ENCODE results near the gene FAR2.
"Not testable (repeated sequence)": the region's sequence is repeated elsewhere in the genome, so short reads cannot be mapped to it uniquely, and the experiment has no call there.

FAR2 gene

DNA sequence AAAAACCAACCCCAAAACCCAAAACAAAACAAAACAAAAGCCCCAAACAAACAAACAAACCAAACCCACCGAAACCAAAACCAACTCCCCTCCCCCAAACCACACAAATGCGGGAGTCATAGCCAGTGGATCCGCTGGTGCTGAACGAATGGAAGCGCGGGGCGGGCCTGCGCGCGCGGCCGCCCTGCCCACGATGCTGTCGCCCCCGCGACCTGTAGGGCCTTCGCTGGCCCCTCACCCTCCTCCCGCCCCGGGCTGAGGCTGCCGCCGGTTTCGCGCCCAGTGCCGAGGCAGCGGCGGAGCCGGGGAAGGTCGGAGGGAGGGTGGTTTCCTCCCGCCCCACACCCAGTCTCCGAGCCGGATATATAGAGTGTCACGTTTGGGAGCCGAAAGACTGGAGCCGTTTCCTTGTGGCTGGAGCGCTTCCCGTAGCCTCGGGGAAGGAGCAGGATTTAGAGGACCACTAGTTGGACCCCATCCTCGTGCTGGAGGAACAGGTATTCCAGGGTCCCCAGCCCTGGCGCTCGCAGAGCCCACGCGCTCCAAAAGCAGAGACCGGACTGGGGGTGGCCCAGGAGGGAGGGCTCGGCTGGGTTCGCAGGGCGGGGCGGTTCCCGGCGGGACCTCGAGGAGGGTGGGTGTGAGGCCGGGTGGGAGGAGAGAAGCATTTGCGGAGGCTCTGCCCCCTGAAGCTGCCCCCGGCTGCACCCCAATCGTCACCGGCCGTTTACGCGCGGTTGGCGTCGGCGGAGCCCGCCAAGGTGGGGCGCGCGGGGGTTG, at the start of gene FAR2:
Gene FAR2 (plus strand): TSS at position 368 of the 780 bp plus-strand sequence. CDS start 121,172 bp downstream, outside the sequence.
- FAIRE-seq = no peak

DNA sequence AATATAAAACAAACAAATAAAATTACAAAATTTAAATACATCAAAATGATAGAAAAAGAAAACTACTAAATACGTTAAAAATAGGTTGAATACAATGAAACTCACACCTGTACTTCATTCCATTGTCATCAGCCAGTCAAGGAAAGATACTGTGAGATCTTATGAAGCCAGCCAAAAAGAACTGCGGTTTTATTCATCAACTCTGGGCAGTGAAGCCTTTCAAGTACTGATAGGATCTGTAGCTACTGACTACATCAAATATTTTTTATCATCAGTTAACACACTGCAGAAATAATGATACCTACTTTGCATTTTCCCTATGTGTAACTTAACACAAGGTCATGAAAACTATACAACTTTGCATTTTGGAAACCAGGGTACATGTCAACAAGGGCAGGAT, 46.3 kb upstream of the FAR2 start:
- no peak for FAIRE-seq

DNA sequence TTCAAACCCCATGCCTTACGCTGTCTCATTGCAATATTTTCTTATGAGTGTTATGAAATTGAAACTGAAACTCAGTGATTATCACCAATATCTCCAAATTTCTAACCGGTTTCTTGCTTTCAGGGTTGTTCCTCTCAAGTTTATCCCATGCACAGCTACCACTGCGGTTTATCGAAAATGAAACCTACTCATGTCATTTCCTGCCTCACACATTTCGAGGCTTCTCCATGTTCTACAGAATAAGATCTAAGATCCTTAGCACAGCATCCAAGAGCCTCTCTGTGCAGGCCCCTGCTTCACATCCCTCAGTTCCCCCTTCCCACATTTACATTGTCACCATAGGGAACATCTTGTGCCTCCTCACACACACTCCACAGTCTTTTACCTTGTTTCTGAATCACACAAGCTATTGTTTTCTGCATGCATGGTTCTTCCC, 45.5 kb upstream of the FAR2 start:
- FAIRE-seq = no peak

DNA sequence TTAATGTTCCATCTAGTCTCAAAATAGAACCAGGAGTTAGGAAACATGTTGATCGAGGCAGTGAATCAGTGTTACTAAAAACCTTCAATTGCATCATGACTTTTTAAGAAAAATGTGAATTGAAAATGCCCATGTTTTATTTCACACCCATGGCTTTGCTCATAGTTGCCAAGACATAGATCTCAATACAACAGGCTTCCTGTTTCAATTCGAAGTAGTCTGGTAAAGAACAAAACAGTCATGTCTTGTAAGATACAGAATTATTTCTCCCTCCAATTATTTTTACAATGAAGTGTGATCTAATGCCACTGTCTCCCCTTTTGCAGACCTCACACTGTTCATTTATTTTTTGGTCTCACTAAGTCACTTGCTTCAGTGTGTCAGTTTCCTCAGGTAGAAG, 44.6 kb upstream of the FAR2 start:
- no peak for FAIRE-seq

DNA sequence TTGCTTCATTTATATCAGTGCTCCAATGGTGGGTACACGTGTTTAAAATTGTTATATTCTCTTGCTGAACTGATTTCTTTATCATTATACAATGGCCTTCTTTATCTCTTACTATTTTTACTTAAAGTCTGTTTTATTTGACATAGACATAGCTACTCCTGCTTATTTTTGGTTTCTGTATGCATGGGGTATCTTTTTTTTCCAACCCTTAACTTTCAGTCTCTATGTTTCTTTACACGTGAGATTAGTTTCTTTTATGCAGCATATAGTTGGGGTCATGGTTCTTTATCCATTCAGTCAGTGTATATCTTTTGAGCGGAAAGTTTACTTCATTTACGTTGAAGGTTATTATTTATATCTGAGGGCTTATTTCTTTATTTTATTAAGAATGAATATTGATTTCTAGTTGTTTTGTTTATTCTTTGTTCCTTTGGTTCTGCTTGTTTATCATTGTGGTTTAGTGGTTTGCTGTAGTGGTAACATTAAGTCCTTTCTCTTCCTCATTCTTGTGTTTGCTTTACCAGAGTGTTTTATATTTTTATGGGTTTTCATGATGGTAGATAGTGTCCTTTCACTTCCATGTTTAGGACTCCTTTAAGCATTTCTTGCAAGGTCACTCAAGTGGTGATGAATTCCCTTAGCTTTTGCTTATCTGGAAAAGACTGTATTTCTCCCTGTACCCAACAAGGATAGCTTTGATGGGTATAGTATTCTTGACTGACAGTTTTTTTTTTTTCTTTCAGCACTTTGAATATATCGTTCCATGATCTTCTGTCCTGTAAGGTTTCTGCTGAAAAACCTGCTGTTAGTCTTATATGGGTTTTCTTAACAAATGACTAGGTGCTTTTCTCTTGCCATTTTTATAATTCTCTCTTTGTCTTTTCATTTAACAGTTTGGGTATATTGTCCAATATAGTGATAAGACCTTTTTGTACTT, 38.3 kb upstream of the FAR2 start:
- no peak for FAIRE-seq

DNA sequence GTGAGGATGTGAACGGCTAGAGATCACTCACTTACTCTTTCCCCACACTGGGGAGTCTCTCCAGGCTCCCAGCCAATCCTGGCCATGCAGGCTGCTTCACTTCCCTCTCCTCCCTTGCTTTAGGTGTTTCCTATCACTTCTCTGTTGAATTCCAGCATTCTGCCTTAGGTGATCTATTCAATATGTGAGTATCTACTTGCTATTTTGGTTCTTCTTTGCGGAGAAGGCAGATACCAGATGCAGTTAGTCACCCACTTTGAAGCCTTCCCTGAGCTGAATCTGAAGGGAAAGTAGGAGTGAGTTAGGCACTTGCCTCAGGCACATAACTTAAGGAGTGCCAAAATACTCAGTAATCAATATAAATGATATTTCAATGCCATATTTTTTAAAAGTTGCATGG, 36.0 kb upstream of the FAR2 start:
- no peak for FAIRE-seq

DNA sequence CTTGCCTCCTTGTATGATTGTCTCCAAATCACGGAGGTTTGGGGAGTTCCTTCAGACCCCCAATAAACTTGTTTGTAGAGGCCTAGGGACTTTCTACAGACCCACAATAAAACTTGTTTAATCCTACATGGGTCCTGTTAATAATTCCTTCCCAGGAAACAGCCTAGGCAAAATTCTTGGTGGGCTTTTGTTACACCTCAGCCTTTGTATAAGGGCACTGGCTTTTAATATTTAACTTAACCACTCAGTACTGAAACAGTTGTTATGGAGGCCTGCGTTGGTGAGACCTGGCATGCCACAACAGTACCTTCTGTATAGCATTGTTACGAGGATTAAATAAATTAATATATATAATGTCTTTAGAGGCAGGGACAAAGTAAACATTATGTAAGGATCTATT, 32.7 kb upstream of the FAR2 start:
- FAIRE-seq = no peak

DNA sequence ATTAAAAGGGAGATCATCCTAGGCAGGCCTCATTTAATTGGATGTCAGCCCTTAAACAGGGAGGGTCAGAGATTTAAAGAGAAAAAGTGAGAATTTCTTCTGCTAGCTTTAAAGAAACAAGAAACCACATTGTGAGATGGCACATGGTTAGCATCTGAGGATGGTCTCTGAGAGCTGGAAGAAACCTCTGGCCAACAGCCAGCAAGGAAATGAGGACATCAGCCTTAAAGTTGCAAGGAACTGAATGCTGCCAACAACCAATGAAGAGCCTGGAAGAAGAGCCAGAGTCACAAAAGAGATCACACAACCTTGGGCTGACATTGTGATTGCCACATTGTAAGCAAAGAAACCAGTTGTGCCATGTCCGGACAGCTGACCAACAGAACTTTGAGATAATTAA, 17.5 kb upstream of the FAR2 start:
- FAIRE-seq = no peak

DNA sequence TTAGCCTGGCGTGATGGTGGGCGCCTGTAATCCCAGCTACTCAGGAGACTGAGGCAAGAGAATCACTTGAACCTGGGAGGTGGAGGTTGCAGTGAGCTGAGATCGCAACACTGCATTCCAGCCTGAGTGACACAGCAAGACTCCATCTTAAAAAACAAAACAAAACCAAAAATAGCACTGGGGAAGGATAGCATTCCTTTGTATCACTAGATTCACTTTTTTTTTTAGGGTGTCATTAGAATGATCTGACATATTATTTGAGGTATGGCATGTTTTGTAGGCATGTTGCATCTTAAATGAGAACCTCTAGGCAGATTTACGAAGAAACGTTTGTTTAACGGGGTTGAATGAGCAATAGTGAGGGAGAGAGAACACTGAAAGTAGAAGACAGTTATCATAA, 16.8 kb upstream of the FAR2 start:
- FAIRE-seq = no peak

DNA sequence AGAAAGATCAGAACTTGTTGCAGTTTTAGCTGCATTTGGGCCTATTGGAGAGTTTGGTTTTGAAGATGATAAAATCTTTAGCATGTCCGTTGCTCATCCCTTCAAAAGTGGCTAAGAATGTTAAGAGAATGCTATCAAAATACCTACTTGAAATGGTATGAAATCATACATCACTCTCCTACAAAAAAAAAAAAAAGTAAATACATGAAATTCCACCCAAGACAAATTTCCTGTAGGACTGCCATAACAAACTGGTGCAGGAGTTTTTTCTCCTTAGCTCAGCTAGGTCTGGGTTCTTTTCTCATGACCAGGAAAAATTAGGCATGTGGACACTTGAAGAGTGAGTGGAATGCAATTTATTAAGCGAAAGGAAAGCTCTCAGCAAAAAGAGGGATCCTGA, 15.9 kb upstream of the FAR2 start:
- no peak for FAIRE-seq

DNA sequence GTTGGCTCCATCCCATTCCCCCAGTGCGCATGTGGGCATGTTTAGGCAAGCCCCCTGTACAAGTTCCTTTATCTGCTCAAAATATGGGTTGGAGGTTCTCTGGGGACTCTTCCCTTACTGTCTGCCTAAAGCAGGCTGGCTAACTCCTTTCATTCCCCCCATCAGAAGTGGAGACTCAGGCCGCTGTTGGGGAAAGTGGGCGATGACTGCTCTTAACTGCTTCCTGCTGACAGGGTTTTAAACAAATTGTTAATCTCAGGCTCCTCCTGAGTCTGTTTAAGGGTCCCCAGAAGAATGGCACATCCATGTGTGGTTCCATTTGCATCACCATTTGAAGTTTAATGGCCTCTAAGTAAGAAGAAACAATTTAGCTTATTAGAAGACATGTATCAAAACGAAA, 15.4 kb upstream of the FAR2 start:
- no peak for FAIRE-seq

DNA sequence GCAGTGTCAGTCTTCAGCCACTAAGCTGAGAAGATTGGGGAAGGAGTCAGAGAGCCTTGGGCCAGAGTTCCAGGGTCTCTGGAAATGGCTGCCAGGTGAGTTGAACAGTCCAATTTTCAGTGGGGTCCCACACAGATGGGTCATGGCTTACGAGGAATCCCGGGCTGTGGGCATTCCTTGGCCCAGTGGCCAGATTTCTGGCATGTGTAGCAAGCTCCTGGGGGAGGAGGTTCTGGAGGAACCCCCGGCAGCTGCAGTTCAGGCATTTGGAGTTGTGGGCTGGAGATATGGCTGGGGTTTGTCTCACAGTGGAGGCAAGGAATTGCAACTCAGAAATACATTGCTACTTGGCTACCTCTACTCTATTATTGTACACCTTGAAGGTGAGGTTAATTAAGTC, 10.8 kb upstream of the FAR2 start:
- FAIRE-seq = not testable (repeated sequence)

DNA sequence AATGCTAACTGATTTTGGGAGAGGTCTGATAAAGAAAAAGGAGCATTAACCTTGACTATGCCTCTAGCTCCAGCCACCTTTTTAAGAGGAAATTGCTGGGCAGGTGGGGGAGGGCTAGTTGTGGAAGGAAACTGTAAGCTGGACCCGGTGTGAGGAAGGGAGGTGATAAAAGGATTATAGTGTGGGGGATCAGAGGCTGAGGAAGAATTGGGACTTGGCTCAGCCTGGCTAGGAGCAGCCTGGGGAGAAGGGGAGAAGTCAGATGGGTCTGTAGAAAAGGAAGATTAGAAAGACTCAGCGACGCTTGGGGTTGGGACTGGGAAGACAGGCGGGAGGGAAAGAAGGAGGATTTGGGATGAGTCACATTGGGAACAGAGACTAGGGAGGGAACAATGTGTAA, 10.2 kb upstream of the FAR2 start:
- not testable (repeated sequence) for FAIRE-seq

DNA sequence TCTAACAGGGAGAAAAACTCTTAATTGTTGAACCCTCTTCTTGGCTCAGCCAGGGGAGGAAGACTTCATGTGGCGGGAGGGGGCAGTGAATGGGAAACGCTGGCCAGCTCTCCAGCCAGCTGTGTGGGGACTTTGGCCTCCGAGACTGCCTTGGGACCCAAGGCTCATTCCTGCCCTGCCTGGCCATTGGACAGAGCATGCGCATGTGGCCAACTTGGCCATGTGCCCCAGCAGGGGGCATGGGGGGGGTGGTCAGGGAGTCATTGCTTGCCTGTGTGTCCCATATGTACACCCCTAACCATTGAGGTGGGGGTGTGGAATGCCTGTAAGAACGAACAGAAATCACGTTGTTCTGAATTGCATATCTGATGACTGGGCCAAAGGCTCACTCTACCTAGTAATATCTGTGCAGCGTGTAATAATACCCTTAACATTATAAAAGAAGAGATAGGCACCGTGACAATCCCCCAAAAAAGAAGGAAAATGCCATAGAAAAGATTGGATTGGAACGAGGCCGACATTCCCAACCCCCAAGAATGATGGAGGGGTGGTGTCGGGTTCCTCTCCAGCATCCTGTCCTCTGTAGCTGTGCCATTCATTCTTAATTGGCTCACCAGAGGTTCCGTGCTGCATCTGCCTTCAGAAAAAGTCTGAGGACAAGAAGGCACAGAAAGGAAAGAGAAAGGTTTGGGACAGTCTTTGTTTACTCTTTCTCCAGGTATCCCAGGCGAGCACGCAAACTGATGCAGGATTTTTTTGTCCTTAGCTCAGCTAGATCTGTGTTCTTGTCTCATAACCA, 3.5 kb upstream of the FAR2 start:
- FAIRE-seq = no peak

DNA sequence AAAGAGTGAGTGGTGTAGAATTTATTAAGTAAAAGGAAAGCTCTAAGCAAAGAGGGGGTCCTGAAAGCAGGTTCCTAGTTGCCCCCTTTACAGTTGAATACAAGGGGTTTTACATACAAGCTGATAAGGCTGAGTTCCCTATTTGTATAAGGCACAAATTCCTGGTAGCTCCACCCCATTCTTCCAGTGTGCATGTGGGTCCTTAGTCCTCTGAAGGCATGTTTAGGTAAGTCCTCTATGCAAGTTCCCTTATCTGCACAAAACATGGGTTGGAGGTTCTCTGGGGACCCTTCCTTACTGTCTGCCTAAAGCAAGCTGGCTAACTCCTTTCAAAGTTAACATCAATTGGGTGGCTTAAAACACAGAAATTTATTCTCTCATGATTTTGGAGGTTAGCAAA, 2.9 kb upstream of the FAR2 start:
- no peak for FAIRE-seq

DNA sequence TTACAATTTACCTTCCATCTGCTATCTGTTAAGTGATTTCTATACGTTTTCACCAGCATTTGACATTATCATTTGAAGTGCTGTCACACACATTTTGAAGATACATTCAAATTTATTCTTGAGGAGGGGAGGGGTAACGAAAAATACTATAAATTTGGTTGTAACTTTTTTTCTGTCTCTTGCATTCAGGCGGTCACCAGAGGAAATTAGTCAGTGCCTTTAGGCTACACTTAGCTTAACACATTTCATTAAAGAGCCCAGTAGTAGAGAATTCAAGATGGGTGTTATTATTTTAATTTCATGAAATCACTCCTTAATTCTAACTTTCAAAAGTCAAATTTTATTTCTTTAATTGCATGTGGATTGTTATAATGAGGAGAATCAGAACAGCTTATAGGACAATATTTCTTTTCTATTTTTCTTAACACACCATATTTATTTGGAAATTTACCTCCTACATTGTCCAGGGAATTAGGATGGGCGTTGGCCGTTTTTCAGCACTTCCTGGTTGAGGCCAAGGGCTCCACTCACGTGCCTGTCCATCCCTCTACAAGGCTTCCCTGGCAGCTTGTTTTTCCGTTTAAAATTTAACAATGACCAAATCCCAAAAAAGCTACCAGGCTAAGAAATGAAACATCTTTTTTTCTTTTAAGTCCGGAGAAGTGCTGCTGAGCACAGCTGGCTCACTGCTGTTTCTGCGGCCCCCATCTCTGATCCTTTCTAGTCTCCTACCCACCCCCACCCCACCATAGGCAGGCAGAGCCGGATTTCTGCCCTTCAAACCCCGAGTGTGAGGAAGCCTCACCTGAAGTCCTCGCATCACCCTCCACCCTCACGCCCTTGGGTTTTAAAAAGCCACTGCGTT, 1.1 kb upstream of the FAR2 start:
- no peak for FAIRE-seq

DNA sequence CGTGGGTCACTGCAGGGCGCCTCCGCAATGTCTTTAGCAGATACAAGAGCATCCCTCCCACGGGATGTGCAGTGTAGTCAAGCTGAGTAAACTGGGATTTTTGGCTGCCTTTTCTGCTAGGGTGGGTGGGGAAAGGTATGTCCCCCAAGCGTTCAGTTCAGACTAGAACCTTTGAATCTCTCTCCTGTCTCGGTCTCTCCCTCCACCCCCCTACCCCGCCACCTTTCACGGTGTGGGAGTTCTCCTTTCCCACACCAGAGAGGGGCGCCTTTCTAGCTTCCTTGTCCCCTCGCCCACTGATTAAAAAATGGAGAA, 525 bp upstream of the FAR2 start:
- FAIRE-seq = no peak

DNA sequence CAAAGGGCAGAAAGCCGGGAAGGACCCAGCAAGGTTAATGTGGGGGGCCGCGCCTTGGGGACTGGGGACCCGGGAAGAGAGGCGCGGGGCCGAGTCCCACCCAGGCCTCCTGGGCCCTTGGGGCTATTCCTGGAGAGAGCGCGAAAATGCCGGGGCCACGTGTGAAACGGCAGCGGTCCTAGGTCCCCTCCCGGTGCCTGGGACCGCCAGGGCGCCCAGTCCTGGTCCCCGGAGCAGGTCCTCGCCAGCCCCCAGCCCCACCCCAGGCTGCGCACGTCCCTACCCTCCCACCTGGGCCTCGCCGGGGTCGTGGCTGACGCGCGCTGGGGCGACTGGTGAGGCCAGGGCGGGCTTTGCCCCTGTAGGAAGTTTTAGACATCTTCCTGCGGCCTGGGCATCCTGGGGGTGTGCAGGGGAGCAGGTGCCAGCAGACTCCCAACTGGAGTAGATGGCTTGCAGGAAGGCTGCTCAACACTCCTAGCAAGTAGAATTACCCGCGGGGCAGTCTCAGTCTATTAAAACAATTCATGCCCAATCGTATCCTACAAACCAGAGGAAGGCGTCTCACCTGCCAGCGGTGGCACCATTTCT, 708 bp downstream of the FAR2 start:
- no peak for FAIRE-seq

DNA sequence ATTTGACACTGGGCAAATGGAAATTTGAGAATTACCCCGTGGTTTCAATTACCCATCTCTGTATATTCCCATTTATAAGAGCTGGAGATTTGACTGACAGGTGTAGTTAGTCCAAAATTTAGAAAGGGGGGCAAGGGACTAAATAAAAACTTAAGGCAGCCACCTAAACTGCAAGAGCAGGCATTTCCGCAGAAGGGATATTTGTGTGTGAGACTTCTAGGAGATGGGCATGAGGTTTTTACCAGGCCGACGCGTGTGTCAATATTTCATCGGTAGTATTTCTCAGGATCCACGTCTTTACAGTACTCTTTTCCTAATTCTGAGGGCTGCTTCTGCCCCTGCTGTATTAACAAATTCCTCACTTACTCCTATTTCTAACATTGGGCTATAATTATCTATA, 1.4 kb downstream of the FAR2 start:
- no peak for FAIRE-seq

DNA sequence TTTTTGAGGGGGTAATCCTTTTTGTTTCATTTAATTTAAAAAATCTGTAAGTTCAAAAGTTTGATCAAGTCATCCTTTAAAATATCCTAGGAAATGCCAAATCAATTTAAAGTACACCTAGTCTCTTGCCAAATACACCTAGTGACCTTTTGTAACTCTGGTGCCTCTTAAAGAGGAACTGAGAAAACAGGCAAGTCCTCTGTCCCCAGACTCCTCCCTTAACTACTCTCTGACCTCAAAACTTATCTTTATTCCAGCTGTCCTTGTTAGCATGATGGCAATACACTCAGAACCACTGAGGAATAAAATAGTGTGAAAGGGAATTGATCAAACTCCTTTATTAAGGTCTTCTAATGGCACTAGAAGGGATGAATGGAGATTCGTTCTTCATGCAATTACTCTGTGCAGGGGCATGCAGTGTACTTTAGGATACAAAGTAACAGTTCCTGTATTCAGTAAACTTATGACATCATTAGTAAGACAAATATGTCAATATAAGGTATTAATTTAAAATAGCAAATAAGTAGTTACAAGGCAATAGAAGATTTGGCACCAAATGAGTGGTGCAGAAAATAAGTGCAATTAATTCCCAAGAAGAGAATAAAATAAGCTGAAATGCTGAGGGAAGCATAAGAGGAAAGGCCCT, 3.3 kb downstream of the FAR2 start:
- no peak for FAIRE-seq

DNA sequence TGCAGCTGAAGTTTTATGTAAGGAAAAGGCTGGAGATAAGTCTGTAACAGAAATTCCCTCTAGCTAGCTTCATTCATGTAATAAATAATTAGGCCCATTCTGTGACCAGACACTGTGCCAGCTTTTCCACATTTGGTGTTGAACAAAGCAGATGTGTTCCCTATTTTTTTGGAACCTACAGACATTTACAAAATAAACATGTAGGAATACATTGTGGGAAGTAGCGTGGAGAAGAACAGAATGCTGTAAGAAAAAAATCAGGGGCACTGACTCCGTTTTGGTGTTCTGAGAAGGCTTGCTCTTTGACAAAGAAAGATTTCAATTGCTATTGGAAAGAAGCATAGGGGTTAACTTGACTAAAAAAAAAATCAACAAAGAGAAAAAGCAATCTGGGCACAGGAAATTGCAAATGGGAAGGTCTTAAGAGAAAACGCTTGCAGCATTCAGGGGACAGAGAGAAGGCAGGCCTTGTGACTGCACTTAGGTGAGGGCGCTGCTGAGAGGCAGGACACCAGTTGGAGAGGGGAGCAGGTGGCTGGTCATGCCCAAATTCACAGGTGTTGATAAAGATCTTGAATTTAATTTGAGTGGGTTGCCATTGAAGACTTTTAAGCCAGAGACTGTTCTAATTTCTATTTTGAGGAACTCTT, 4.0 kb downstream of the FAR2 start:
- no peak for FAIRE-seq
